CD1c-positive myeloid dendritic cell (primary cell): ENCODE results near the gene SLC12A3.

Experiments used
- DNase-seq: peaks from one replicate; pipeline ENCODE4 v3.0.0-alpha.2; 2016; ENCODE audit errors: extremely low spot score

Gene SLC12A3

DNA sequence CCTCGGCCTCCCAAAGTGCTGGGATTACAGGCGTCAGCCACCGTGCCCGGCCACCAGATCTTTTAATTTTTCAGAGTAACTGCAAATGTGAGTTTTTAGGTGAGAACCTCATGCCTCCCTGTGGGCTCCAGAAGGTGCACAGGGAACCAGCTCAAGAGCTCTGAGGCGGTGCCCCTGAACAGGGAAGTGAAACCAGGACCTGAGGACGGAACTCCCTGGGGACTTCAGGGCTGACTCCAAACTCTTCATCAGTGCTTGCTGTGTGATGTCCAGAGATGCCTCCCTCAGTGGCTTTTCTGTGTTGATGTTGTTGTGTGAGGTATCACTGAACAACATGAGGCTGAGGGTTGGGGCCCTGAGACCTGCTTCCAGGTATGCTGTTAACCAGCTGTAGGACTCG is 23.8 kb downstream of the SLC12A3 start:
- DNase-seq = peak; percentile 79

DNA sequence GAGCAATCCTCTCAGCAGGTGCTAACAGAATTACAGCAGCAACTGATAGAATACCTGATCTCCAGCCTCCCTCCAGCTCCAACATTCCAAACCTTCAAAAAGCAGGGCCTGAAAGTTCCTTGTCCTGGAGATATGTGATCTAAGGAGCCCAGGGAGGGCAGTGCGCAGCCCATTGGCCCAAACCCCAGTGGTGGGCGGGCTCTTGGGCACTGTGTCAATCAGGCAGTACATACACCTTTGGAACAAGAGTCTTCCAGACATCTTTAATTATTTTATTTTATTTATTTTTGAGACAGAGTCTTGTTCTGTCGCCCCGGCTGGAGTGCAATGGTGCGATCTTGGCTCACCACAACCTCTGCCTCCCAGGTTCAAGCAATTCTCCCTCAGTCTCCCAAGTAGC is 24.2 kb downstream of the SLC12A3 start:
- DNase-seq = no peak

DNA sequence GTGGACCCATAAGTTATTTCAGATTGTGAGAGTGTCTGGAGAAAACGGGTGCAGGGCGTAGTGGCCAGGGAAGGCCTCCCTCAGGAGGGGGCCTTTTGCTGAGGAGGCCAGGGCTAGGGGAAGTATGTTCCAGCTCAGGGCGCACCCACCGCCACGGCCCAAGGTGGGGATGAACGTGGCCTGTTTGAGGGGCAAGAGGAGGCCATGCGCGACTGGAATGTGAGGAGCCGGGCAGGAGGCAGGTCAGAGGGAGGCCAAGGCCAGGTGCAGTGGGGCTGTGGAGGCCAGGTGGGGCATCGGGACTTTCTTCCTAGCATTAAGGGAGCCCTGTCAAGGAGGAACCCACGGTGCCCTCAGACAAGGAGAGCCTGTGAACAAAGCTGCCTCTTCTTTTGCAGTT is 26.7 kb downstream of the SLC12A3 start:
- DNase-seq = no peak

DNA sequence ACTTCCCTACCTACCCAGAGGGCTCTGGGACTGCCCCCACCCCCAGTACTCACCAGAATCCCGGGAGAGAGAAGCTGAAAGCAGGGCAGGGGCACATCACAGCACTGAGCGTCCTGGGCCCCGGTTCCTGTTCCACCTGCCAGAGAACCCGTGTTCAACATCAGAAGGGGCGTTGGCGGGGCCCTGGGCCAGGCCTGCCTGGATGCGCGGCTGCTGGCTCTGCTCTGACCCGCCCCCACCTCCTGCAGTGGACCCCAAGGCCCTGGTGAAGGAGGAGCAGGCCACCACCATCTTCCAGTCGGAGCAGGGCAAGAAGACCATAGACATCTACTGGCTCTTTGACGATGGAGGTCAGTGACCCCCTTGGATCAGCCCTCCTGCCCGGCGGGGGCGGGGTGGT is 27.7 kb downstream of the SLC12A3 start:
- DNase-seq = no peak

DNA sequence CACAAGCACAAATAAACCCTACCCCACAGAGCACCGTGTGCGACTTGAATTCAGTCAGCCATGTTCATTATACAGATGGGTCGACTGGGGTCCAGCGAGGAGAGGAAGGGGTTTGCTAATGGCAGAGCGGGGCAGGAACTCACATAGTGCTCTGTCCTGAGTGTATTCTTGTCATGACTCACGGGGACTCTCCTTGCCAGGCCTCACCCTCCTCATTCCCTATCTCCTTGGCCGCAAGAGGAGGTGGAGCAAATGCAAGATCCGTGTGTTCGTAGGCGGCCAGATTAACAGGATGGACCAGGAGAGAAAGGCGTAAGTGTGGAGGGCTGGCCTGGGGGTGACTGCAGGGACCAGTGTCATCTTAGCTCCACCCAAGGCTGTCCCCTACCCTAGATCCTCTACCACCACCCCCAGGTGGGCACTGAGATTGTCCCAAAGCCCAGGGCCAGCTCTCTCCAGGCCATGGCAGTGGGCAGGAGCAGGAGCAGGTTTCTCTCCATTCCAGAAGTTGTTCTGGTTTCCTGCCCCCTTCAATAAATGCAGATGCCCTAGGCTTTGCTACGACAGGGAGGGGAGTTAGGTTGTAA is 29.4 kb downstream of the SLC12A3 start:
- DNase-seq = no peak

DNA sequence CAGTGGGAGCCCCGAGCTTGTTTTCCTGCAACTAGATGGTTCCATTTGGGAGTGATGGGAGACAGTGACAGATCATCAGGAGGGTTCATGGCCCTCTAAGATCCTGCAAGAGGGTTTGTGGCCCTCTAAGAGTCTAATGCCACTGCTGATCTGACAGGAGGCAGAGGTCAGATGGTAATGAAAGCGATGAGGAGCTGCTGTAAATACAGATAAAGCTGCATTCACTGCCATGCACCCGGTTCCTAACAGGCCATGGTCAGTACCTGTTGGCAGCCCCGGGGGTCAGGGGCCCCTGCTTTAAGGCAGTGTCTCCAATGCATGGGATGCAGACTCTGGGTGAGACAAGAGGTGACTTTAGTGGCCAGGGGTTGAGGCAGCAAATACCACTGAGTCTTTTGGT is 30.8 kb downstream of the SLC12A3 start:
- no peak for DNase-seq

DNA sequence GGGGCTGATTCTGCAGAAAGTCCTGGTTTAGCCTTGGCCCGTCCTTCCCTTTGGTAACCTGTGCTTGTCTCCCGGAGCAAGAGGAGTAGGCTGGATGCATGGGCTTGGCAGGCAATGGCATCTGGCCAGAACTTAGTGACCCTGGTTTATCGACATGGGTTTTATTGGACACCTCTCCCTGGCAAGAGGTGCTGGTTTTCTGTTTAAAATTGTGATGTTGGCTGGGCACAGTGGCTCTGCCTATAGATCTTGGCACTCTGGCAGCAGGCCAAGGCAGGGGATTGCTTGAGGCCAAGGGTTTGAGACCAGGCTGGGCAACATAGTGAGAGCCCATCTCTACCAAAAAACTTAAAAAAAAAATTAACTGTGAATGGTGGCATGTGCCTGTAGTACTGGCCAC is 31.2 kb downstream of the SLC12A3 start:
- DNase-seq = no peak

DNA sequence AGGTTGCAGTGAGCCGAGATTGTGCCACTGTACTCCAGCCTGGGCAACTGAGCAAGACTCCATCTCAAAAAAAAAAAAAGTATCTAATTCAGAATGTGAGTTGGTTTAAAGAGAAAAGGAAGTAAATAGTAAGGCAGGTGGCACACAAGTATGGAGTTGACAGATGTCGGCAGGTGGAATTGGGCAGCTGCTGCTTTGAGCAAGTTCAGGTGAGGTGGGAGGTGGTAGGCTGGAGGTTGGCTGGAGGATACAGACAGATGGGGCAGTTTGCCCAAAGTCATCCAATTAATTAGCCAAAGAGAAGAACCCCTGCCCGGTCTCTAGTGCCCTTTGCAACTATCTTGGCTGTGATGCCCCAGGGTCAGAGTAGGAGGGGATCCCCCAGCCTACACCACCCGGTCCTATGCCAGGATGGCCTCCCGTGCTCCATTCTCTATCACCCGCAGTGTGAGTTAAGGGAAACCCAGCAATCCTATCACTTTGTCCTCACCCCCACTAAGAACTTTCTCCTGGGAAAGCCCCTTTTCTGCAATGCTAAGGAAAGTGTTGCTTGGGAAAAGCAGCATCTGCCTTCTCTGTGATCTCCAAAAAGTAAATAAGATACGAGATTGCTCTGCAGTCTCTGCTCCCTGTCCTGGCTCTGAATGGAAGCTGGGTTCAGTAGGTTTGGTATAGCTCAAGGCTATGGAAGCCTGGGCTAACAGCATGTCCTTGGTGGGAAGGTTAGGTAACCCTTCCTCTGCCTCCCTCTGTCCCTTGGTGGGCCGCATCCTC is 32.2 kb downstream of the SLC12A3 start:
- DNase-seq = no peak

DNA sequence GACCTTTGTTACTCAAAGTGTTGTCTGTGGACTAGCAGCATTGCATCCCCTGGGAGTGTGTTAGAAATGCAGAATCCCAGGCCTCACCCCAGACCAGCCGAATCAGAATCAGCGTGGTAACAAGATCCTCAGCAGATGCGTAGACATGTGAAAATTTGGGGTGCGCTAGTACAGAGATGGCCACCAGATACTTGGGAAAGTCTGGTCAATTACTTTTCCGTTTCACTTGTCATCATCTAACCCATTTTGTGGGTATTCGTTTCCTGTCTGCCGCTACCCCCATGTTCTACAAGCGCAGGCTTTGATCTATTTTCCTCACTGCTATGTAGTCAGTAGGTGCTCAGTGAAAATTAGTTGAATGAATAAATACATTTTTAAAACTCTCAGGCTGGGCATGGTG is 33.8 kb downstream of the SLC12A3 start:
- DNase-seq = no peak

DNA sequence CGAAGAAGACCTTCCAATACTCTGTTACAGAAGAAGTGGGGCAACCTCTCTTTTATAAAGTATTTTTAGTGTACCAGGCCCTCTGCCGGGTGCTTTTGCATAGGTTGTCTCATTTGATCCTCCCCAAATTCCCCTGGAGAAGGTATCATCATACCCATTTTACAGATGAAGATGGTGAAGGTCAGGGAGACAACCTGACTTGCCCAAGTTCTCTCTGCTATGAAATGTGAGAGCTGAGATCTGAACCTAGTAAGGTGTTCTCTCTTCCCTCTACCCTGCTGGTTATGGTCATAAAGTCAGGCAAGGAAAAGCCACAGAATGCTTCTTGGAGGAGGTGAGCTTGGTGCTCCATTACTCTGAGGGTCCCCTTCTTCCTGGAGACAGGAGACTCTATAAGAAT is 38.9 kb downstream of the SLC12A3 start:
- DNase-seq = no peak

DNA sequence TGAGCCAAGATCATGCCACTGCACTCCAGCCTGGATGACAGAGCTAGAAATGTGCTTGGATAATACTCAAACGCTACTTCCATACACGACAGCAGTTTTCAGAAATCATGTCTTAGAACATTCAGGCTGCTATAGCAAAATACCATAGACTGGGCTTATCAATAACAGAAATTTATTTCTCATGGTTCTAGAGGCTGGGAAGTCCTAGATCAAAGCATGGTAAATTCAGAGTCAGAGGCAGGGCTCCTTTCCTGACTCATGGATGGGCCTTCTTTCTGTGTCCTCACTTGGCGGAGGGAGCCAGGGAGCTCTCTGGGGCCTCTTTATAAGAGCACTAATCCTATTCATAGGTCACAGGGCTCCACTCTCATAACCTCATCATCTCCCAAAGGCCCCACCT is 42.4 kb downstream of the SLC12A3 start:
- no peak for DNase-seq

DNA sequence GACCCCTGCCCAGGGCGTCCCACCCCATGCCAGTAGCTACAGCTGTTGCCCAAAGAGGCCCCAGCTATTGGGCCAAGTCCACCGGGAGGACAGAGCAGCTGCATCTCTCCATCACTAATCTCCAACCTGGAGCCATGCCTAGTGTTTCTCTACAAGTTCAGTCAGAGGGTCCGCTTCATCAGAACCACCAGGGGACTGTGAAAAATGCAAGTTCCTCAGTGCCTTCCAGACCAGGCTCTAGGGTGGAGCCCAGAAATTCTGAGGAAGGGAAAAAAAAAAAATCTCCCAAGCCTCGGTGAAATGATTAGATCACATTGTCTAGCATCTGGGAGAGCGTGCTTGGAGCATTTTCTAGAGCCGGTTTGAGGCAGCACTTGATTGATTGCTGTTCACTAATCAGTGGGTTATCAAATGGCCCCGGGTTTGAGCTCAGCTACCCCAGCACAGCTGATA is 44.5 kb downstream of the SLC12A3 start:
- peak; percentile 60 for DNase-seq

DNA sequence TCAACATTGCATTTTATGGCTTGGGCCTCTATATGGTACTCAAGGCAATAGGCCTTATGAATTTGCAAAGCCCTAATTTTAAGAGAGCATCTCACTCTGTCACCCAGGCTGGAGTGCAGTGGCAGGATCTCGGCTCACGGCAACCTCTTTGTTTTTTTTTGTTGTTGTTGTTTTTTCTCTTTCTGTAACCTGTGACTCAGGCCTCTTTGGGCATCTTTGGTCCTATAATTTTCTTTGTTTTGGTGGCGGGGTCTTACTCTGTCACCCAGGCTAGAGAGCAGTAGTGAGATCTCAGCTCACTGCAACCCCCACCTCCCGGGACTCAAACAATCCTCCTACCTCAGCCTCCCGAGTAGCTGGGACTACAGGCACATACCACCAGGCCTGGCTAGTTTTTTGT is 45.1 kb downstream of the SLC12A3 start:
- peak; percentile 33 for DNase-seq

DNA sequence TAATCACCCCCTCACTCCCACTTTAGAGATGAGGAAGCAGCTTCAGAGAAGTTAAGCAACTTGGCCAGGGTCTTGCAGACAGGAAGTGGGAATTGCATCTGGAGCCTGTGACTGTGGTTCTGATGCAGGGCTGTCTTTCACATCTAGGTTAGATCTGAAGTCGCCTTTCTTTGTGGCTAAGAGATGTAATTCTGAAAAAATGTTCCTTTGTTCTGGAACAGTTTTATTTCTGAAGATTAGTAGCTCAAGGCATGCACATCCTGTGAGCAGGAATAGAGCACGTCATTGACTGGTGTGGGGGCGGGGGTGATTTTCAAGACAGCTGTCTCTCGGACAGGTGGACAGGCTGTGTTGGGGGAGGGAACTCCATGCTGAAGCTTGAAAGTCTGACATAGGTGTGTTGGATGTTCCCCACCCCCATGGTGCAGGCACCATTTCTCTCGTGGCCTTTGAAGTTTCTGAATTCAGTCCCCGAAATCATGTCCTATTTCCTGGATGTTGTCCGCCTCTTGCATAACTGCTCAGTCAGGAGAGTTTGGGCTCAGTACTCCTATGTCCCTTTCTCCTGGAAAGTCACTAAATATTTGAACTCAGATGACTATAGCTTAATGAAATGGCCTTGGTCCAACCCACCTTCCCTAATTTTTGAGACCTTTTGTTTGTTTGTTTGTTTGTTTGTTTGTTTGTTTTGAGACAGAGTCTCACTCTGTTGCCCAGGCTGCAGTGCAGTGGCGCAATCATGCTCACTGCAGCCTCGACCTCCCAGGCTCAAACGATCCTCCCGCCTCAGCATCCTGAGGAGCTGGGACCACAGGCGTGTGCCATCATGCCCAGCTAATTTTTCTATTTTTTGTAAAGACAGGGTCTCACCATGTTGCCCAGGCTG is 45.9 kb downstream of the SLC12A3 start:
- peak; percentile 92 for DNase-seq

DNA sequence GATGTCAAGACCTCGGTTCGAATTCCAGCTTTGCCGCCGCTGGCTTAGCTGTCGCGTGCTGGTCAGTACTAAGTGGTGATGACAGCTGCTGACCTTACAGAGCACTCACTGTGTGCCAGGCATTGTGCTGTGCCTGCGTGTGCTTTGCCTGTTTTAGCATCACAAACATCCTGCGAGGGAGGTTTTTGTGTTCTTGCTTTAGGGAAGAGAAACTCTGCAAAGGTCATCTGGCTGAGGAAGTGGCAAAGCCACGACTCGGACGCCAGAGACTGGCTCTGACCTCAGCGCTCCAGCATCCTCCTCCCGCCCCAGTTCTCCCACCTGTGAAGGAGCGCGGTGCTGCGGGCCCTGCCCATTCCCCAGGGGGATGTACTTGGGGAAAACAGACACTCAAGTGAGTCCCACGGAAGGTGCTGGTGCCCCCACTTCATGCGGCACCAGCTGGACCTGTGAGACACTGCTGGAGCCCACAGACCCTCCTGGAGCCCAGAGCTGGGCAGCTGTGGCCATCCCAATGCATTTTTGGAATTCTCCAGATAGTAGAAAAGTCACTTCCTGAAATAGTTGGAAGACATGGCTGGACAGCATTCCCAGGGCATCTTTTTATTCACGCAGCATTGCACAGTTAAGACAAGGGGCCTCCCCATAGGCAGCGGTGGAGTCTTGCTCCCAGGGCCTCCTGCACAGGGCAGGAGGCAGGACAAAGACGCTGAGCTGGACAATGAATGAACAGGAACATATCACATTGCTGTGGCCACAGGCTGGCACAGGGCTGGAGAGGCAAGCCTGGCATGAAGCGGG is 47.0 kb downstream of the SLC12A3 start:
- DNase-seq = peak; percentile 93

DNA sequence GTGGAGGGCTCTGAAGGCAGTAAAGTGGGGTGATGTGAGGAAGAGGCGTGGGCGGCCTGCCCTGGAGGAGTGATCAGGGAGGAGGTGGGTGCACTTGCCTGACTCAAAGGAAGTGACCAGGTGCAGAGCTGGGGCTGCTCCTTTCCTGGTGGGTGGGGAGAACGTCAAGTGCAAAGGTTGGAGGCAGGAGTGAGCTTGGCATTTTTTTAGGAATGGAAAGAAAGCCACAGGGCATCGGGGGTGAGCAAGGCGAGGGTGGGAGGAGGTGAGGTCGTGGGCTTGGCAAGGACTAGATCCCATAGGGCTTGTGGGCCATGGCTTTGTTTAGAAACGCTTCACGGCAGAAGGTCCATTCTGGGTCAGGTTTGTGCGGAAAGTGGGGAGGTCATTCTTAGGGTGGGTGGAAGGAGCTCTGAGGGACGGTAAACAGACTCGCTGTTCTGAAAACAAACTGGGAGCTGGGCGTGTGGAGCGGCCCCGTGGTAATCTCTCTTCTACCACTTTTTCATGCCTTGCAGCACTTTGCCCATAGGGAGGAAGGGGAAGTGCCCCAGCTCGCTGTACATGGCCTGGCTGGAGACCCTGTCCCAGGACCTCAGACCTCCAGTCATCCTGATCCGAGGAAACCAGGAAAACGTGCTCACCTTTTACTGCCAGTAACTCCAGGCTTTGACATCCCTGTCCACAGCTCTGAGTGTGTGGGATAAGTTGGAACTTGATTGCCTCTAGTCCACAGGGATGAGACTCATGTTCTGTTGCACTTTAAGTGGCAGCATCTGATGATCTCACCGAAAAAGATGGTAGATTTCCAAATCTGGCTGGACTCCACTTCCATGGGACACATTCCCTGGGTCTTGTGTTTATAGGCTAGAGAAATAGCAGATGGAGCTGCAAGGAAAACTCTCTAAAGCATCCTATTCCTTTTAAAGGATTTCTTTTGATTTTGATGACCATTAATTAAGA is 48.0 kb downstream of the SLC12A3 start:
- DNase-seq = peak; percentile 30

DNA sequence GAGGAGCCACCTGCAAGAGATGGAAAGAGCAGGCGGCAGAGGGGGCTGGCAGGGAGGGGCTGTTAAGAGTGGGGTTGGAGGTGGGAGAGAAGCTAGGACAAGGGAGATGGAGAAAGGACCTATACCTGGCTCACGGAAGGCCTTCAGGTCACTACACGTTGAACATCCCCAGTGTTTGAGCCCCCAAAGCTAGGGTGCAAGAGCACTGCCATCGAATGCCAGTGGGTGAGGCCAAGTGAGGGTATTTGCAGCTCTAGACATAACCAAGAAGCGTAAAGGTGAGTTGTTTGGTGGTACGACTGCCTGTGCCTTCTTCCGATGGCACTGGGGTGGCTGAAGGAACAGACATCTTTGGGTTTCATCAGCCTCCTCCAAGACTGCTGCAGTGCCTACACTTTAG is 49.9 kb downstream of the SLC12A3 start:
- no peak for DNase-seq

DNA sequence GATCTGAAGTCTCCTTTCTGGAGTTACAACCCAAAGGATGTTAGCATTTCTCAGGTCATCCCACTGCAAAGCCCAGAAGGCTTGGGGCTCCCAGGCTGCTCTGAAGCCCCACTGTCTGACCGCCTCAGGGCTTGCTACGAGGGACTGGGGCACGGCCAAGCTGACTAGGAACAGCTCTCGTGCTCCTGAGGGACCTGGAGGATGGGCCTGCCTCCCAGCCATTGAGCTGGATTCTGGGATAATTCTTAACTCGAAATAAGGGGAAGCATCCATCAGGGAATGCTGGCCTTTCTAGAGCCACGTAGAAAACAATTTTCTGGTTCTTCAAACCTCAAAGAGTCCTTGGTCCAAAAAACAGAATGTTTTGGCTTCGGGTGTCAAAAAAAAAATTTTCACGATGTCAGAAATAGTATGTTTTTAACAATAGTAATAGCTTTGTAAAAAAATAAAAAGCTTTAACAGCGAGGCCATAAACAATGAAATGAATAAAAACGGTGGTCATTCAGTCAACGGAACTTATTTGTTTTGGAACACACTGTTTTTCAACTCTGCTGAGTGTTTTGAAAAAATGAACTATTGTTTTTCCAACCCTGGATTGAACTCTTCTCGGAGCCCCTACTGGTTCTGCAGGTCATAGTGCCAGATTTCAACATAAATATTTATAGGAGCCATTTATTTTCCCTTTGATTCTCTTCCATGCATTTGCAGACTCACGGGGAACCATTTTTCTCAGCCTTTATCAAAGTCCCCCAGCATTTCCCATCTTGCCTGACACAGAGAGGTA is 50.5 kb downstream of the SLC12A3 start:
- no peak for DNase-seq

DNA sequence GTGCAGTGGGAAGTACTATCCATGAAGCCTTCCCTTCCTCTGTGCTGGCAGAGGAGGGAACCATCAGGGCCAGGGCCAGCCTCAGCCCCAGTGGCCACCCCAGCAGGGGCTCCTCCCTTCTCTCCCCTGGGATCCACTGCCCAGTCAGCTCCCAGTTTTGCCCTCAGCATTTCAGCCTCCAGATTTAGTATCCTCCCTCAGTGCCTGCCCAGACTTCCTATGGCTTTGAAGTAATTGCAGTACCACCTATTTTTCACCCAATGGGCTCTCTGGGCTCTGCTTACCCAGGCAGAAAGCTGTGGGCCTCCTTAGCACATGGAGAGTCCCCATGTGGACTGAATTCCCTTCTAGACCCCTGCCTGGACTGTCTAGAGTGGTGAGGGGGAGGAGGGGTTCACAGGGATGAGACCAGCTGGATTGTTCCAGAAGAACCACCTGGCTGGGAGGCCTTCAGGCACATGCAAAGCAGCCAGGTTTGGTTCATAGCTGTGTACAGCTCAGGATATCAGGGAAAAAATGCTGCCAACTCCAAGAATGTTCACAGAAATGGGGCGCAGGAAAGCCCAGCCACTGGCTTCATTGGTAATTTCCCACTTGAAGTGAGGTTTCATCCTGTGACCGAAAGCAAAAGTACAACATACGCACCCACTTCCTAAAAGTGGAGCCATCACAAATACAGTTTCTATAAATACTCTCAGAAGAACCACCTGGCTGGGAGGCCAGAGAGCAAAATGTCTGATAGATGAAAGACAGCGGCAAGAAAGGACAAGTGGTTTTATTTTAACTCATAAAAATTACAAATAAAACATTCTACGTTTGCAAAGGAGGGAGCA is 51.8 kb downstream of the SLC12A3 start:
- peak; percentile 71 for DNase-seq
